ENCODE results near the gene ARHGAP42.

The ARHGAP42 gene

GRCh38 chr11:100689141-100689540, 2.1 kb downstream of the ARHGAP42 start:
- no peak overlapping the region for H3K4me3 ChIP-seq (ENCODE audit: insufficient read depth, low read length, poor library complexity, severe bottlenecking)
- H3K79me2 ChIP-seq (ENCODE audit: insufficient read depth, low read length): no peaks in the 10 kb centered on the region
- no peaks in the 10 kb centered on the region for H3F3A ChIP-seq (ENCODE audit: insufficient read depth)
- no peaks in the 10 kb centered on the region for H3K36me3 ChIP-seq (ENCODE audit: low read length)
- no peak overlapping the region for H2AFZ ChIP-seq (ENCODE audit: low read depth, low read length, severe bottlenecking)
- H3K27ac ChIP-seq (ENCODE audit: low read depth, low read length): no peak overlapping the region
- no peaks in the 10 kb centered on the region for H3K9me3 ChIP-seq (ENCODE audit: insufficient read depth, low read length)
- TF ChIP-seq CTCF (IDR thresholded peaks at IDR 0.05; ENCODE audit: insufficient read depth, low read length, poor library complexity, severe bottlenecking) (no peak), EZH2phosphoT487 (conservative IDR thresholded peaks at IDR 0.05; ENCODE audit: low read length) (no peak)
- H3K4me2 ChIP-seq (ENCODE audit: low read depth, low read length, poor library complexity, severe bottlenecking): no peak overlapping the region
- no peak overlapping the region for H3K9ac ChIP-seq (ENCODE audit: low read length)
- H3K27me3 ChIP-seq (ENCODE audit: low read length): no peaks in the 10 kb centered on the region
- H4K20me1 ChIP-seq (ENCODE audit: low read depth, low read length): no peaks in the 10 kb centered on the region
- H3K9me2 ChIP-seq (replicated peaks; ENCODE audit: insufficient read depth, low read length): no peaks in the 10 kb centered on the region

GRCh38 chr11:100691896-100692653, 5.0 kb downstream of the ARHGAP42 start:
- Histone ChIP-seq H3K27ac (ENCODE audit: low read depth, low read length) (no peak overlapping the region), H2AFZ (ENCODE audit: low read depth, low read length, severe bottlenecking) (no peak overlapping the region), H3F3A (ENCODE audit: insufficient read depth) (no peaks in the 10 kb centered on the region), H3K4me3 (ENCODE audit: insufficient read depth, low read length, poor library complexity, severe bottlenecking) (no peak overlapping the region), H3K79me2 (ENCODE audit: insufficient read depth, low read length) (no peaks in the 10 kb centered on the region), H3K27me3 (ENCODE audit: low read length) (no peaks in the 10 kb centered on the region), H3K9me3 (ENCODE audit: insufficient read depth, low read length) (no peaks in the 10 kb centered on the region), H3K4me2 (ENCODE audit: low read depth, low read length, poor library complexity, severe bottlenecking) (no peak overlapping the region), H3K9ac (ENCODE audit: low read length) (no peak overlapping the region), H3K36me3 (ENCODE audit: low read length) (no peaks in the 10 kb centered on the region), H4K20me1 (ENCODE audit: low read depth, low read length) (no peaks in the 10 kb centered on the region), H3K9me2 (replicated peaks; ENCODE audit: insufficient read depth, low read length) (no peaks in the 10 kb centered on the region)
- TF ChIP-seq CTCF (IDR thresholded peaks at IDR 0.05; ENCODE audit: insufficient read depth, low read length, poor library complexity, severe bottlenecking): no peak
- TF ChIP-seq EZH2phosphoT487 (conservative IDR thresholded peaks at IDR 0.05; ENCODE audit: low read length): no peak

DNA sequence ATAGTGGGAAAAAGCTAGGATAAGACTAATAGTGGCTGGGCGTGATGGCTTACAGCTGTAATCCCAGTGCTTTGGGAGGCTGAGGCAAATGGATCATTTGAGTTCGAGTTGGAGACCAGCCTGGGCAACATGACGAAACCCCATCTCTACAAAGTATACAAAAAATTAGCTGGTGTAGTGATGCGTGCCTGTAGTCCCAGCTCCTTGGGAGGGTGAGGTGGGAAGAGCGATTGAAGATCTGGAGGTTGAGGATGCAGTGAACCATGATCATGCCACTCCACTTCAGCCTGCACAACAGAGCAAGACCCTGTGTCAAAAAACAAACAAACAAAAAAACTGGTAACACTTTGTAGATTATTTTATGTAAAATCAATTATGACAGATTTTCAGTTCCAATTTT, 8.8 kb downstream of the ARHGAP42 start:
- no peaks in the 10 kb centered on the region for H3K27me3 ChIP-seq (ENCODE audit: low read length)
- no peaks in the 10 kb centered on the region for H3K79me2 ChIP-seq (ENCODE audit: insufficient read depth, low read length)
- H3K9ac ChIP-seq (ENCODE audit: low read length): no peak overlapping the region
- no peak for TF ChIP-seq CTCF (IDR thresholded peaks at IDR 0.05; ENCODE audit: insufficient read depth, low read length, poor library complexity, severe bottlenecking)
- TF ChIP-seq EZH2phosphoT487 (conservative IDR thresholded peaks at IDR 0.05; ENCODE audit: low read length): no peak
- no peak overlapping the region for H3K4me2 ChIP-seq (ENCODE audit: low read depth, low read length, poor library complexity, severe bottlenecking)
- no peaks in the 10 kb centered on the region for H3K9me3 ChIP-seq (ENCODE audit: insufficient read depth, low read length)
- no peaks in the 10 kb centered on the region for H4K20me1 ChIP-seq (ENCODE audit: low read depth, low read length)
- no peaks in the 10 kb centered on the region for H3K9me2 ChIP-seq (replicated peaks; ENCODE audit: insufficient read depth, low read length)
- no peak overlapping the region for H3K4me3 ChIP-seq (ENCODE audit: insufficient read depth, low read length, poor library complexity, severe bottlenecking)
- no peak overlapping the region for H3K27ac ChIP-seq (ENCODE audit: low read depth, low read length)
- H3F3A ChIP-seq (ENCODE audit: insufficient read depth): no peaks in the 10 kb centered on the region
- H2AFZ ChIP-seq (ENCODE audit: low read depth, low read length, severe bottlenecking): no peak overlapping the region
- no peaks in the 10 kb centered on the region for H3K36me3 ChIP-seq (ENCODE audit: low read length)

All from SU-DHL-6 (cell line).